ENCODE results near the gene TEDC1.

TEDC1 gene, protein sequence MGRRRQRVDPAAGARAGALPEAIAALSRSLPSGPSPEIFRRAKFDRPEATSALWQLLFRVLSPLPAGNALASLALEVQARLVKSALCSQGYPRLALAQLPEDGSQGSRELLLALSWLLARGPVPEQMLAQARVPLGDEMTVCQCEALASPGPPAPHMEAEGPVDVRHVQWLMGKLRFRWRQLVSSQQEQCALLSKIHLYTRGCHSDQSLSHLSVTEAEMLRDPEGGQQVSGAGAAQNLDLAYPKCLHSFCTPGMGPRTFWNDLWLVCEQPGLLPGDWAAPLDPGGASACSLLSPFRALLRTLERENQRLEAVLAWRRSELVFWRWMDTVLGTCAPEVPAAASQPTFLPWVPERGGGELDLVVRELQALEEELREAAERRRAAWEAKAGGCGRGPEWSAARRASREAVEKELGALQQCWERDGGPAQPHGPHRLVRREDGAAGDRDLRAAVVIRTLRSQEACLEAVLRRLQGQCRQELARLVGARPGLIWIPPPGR

DNA sequence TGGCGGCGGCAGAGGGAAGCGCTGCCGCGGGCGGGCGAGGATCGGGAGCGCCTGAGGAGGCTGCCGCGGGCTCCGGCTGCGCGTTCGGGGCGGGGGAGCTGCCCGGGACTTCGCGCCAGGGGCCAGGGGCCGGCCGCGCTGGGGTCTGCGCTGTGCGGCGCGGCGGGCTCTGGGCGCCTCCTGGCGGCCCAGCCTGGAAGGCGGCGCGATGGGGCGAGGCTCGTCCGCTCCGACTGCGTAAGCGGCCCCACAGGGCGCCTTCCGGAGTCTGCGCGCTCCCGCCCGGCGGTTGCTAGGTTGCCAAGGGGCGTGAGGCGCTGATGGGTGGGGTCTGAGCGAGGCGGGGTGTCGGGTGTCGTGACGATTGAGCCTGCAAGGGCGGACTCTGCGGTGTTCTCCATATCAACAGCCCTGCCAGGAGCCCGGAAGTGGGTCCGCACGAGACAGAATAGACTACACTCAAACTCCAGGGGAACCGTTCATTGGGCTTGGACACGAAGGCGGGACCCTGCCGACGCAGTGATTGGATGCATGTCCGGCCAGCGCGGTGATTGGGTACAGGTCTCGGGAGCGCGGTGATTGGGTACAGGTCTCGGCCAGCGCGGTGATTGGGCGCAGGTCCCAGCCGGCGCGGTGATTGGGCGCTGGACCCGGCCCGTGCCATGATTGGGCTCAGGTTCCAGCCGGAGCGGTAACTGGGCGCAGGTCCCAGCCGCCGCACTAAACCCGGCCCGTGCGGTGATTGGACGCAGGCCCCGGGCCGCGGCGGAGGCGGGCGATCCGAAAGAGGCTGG, at the start of gene TEDC1:
TSS of gene TEDC1 (plus strand) at position 675 of the 794 bp plus-strand sequence. CDS start 130 bp downstream, outside the sequence.
- DNase-seq: peak; percentile 98 to 99

DNA sequence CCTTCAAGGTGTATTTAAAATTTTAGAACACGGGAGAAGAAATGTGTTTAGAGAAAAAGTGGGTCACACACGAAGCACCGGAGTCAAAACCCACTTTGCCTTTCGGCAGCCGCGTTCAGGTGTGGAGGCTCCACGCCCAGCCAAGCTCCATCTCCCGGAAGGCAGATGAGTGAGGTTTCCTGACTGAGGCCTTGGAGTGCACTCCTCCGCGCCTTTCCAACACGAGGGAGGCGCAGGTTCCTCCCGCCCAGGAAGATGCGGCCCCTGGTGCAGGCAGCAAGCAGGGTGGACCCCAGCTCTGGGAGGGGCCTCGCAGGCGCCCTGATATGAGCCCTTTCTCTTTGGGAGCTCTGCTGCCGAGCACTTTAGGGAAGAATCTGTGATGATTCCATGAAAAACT, 48.9 kb upstream of the TEDC1 start:
- DNase-seq: no peak

DNA sequence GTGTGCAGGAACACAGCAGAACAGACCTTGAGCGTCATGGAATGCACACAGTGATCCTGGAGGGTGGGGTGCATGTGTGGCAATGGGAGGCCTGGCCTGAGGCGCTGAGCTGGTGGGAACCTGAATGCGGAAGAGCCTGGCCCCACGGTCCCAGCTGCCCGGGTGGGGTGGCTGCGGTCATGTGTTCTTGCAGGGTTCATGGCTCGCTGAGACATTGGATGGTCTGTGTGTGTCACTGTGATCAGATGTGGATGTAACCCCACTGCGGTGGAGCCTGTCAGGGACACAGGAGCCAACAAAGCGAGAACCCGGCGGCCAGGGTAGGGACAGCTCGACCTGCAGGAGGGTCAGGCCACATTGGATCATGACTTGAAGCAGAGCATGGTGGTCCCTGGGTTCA, 48.2 kb upstream of the TEDC1 start:
- DNase-seq: no peak

DNA sequence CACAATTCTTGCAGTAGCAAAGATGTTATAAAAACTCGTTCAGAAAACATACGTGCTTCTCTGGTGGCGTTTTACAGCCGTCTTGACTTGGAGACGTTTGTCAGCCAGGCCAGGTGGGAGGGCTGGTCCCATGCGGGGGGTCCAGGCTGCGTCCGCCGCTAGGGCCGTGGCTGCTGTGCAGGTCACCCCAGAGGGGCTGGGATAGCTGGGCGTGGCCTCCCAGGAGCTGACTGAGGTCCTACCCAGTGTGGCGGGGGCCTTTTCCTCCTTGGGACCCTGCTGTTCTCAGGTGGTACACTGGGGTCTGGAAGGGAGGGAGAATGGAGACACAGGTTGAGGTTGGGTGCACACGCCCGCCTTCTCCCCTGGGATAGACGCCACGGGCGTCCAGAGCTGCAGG, 46.2 kb upstream of the TEDC1 start:
- DNase-seq: no peak

DNA sequence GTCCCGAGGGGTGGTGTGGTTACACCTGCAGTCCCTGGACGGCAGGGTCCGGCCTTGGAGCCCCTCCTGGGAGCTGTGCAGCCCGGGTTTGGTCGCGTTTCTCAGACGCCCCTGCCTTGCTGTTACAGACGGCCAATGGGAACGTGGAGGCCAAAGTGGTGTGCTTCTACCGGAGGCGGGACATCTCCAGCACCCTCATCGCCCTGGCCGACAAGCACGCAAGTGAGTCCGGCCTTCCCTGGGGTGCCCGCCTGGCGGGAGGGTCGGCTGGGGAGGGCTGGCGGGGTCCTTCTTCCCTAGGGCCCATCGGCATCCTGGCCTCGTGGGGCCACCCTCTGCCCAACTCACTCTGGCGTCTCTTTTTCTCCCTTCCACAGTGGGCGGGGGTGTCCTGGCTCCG, 45.8 kb upstream of the TEDC1 start:
- no peak for DNase-seq

DNA sequence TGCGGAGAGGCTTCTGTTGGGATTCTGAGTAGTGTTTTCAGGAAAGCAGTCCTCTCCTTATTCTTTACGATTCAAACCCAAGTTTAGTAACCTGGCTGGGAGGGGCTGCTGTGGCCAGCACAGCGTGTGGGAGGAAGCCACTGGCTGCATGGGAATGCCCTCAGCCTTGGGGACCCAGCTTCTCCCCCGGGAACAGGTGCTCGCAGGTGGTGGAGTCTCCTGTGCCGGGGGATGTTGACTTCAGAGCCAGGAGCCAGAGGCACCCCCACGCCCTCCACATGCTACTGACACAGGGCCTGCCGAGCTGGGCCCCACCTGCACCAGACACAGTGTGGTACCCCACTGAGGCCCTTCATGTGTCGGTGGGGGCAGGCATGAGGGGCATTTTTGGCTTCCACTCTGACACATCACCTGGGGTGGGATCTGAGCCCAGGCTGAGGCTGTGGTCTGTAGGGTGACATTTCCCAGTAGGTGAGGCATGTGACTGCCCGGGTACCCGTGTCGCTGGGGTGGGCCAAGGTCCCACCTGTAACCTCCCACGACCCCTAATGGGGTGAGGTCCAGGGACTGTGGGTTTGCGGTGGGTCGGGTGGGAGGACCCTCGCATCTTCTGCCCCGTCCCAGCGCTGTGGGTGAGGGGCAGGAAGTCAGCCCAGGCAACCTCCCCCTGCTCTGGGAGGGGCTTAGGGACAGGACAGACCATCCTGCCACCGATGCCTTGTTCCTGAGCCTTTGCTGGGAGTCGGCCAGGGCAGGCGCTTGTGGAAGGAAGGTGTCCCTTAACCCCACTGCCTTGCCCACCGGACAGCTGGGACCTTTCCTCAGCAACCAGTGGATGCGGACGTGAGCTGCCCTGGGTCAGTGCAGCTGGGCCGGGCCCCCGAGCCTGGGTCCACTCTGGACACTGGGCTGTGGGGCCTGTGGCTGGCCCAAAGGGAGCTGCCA, 44.9 kb upstream of the TEDC1 start:
- no peak for DNase-seq

DNA sequence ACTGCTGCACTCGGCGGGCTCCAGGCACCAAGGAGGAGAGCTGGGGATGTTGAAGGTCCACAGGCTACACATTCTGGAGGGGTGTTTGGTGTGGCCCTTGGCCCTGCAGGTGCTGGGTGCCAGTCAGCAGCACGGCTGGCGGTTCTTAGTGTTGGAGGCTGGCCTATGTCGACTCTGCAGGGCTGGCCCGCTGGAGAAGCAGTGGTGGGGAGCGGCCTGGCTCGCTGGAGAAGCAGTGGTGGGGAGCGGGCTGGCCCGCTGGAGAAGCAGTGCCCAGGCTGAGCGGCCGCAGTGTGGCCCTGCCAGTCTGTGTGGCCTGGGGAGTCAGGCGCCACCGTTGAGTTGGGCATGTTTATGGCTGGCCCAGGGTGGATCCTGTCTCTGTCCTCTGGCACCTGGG, 44.1 kb upstream of the TEDC1 start:
- no peak for DNase-seq

DNA sequence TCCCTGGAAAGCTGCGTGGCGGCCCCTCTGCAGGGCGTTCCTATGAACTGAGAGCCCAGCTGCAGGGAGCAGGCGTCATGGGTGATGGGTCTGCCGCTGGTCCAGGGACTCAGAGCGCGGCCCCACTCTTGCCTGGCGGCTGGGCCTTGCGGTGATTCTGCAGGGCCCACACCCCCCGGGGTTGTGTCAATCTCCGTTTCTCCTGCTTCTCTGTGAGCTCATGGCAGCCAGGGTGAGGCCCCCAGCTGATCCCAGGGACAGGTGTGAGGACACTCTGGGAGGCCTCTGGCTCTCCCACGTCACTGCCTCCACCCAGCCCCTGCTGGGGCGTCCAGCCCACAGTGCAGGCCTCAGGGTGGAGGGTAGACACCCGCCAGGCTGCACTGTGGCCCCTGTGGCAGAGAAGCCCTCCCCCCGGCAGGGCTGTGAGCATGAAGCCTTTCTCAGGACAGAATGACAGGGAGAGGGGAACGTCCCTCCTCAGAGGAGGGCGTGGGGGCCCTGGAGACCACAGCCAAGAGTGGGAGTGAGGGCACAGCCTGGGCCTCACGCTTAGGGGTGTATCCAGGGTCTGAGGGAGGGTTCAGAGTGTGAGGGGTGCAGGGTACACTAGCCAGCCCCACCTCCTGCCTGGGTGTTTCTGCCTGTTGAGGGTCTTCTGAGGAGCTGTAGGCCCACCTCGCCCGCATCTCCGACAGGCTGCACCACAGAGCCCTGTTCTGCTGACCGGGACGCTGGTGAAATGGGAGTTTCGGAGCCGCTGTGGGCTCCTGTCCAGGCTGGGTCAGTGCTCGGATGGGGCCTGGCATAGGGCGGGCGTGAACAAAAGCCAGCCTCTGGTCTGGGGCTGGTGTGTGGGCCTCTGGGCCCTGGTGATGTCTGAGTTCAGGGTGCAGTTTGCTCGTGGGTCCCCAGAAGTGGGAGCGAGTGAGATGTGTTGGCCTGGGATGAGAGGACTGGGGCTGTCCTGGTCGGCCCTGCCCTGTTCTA, 43.1 kb upstream of the TEDC1 start:
- no peak for DNase-seq

DNA sequence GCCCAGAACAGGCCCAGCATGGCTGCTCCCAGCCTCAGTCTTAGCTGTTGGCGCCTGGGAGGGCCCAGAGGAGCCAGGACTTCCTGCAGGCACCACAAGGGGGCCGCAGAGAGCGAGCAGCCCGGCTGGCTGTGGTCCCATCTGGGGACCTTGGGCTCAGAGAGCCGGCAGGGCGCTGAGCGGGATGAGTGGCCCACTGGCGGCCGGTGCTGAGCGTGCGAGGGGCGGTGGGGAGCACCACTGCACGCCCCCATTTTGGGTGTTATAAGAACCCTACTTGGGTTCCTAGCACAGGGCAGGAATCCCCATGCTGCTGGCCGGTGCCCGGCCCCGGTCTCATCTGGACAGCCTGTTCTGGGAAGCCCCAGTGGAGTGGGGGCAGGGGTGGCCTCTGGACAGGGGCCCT, 42.3 kb upstream of the TEDC1 start:
- no peak for DNase-seq

DNA sequence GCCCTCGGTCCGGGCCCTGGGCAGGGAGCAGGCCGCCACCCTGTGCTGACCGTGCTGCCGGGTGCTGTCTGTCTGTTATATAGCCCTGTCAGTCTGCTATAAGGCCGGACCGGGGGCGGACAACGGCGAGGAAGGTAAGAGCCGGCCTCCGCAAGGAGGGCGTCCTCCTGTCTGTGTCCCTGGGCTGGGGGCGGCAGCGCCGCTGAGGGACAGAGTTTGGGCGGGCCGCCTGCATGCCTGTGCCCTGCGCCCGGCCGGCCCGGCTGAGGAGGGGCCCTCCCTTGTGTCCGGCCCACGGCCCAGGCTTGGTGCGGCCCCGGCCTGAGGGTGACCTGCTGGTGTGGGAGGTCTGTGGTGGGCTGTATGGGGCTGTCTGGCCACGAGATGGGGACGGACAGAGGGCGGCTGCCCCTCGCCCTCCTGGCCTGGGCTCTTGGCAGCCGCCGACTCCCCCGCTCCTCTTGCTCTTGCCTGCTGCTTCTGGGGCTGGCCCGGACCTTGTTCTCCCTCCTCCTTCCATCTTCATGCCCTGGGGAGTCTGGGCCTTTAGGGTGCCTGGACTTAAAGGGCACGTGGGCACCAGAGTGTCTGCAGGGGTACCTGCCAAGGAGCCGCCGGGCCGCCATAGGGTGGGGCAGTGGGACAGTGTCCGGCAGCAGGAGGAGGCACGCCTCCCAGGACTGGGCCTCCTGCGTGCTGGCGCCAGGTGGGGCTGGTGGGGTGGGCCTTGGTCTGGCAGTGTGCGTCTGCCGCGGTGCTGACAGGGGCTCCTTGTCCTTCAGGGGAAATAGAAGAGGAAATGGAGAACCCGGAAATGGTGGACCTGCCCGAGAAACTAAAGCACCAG, 41.5 kb upstream of the TEDC1 start:
- DNase-seq: no peak

DNA sequence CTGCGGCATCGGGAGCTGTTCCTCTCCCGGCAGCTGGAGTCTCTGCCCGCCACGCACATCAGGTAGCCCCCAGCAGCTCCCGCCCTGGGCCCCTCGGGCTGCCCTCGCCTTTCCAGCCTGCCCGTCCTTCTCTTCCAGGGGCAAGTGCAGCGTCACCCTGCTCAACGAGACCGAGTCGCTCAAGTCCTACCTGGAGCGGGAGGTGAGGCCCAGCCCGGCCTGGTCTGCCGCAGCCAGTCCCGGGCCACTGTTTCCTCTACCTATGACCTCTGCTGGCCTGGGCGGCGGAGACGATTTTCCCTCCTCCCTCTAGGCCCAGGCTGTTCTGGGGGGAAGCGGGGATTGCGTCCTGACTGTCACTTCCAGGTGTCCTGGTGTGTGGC, 40.9 kb upstream of the TEDC1 start:
- DNase-seq: no peak

DNA sequence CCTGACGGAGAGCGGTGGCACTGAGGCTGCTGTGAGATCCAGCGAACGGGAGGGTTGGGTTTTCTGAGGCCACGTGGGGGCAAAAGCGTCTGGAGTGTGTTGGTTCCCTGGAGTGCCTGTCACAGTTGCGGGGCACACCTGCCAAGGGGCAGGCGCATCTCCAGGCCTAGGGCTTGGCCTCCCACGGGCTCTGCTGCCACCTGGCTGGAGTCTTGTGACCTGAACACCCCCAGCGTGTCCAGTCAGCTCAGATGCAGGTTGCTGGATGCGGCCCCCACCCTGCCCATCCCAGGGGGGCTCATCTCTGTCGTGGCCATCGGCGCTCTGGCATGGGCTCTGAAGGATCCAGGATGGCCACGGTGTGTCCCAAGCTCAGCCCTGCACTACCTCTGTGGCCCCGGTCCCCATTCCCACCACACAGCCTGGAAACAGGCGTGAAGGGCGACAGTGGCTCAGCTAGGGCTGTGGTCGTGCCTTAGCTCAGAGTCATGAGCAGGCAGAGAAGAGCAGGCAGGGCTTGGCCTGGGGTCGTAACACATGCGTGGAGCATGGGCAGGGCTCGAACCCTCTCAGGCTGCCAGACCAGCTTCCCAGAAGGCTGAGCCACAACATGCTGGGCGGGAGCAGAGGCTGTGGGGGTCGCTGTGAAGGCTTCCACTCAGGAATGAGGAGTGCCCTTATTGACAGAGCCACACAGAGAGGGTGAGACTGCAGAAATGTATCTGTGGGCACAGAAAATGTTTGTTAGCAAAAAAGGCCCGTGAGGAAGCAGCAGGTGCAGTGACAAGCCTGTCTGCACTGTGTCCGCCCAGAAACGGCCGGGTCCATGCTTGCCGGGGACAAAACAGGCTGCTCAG, 40.0 kb upstream of the TEDC1 start:
- DNase-seq: no peak

DNA sequence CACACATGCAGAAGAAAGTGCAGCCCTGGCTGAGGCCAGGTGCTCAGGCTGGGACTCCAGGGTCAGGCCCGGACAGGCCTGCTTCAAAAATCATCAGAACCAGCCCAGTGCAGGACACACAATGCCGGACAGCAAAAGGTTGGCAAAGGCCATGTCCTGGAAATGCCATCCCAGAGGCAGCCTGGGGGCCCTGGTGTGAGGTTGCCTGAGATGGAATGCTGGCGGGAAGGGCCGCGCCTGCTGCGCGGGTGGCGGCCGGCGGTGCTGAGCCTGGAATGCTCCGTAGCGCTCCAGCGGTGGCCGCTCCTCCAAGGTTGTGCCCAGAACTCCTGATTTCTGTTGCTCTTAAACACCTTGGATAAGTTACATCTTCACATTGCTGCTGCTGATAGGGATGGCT, 38.1 kb upstream of the TEDC1 start:
- DNase-seq: no peak

DNA sequence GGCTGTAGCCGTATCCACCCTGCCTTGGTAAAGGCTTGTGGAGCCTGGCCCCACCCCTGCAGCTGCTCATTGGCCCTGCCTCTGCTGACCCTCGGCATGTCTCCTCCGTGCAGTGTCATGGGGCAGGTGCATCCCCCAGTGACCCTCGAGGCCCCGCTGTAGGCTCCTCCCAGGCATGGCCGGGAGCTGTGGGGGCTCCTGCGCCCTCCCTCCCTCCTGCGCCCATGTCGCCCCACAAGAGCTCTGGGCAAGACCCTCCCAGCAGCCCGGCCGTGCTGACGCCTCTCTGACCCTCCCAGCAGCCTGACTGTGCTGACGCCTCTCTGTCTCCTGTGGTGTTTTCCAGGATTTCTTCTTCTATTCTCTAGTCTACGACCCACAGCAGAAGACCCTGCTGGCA, 37.2 kb upstream of the TEDC1 start:
- DNase-seq: no peak

DNA sequence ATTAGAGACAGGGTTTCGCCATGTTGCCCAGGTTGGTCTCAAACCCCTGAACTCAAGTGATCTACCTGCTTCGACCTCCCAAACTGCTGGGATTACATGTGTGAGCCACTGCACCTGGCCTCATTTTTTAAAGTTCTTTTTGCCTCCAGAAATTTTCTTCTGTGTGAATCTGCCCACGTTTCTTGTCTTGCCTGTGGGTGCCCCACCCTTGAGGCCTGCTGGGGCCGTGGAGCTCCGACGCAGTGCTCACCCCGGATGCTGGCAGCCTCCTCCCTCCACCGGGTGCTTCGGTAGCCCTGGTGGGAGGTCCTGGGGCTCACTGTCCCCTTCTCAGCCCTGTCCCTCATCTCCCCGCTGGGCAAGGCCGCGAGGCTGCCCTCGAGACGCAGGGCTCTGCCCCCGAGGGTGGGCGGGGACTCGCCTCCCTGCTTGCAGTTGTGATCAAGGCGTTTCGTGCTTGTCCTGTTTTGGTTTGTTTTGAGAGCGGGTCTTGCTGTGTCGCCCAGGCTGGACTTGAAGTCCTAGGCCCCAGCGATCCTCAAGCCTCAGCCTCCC, 35.9 kb upstream of the TEDC1 start:
- DNase-seq: no peak

DNA sequence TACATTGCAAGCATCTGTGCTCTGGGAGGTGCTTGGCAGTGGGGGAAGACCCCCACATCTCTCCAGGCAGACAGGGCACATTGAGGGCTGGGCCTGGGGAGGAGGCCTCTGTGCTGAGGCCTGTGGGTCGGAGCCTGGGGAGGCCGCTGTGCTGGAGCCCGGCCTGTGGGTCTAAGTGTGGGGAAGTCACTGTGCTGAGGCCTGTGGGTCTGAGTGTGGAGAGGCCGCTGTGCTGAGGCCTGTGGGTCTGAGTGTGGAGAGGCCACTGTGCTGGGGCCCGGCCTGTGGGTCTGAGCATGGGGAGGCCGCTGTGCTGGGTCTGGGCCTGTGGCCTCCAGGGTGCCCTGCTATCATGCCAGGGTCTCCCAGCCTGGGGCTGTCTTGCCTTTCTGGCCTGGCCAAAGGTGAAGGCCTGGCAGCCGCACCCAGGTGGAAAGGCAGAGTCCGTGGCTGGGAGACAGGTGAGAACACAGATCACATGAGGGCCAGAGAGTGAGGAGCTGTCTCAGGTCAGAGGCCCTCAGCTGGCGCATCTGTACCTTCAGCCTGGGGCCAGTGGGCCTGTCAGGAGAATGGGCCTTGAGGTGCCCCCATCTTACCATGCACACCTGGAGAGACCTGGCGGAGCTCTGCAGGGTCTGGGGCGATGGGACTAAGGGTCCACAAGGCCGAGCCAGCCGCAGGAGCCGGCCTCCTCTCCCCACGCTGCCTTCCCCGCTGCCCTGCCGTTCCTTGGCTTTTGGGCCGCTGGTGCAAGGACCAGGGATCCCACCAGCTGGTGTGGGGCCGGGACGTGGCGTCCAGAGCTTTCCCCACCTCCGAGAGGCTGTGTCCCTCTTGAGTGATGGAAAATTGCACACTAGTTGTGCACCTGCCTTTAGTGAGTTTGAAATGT, 35.0 kb upstream of the TEDC1 start:
- DNase-seq: no peak

DNA sequence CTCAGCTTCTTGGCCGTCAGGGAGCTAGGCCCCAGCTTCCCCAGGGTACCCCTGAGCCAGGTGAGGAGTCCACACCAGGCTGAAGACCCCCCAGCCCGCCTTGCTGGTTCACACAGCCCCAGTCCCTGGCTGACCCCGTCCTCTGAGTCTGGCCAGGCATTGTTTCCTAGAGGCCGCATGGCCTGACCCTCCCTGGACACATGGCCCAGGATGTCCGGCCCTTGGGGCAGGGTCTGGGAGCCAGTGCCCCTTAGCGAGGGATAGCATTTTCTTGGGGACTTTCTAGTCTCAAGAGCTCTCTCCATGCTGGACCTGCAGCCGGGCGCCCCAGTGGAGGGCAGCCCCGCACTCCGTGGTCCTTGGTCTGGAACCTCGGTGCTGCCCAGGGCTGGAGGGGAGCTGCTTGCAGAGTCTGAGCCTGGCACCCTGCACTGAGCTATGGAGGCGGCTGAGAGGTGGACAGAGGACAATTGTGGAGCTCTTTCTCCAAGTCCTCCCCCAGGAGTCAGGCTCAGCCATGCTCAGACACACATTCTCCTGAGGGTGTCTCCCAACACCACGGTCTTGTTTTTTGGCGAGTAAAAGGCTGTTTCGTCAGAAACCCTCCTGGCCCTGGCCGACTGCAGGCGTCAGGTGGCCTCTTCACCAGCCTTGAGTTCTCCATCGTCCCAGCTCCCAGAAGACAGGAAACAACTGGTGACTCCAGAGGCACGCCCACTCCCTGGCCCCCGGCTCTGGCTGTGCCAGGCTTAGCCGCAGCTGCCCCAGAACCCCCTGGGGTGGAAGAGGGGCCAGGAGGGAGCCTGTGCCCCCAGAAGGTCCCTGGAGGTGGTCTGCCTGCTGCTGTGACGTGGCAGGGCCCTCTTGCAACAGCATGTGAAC, 34.1 kb upstream of the TEDC1 start:
- no peak for DNase-seq
